Measurements from ENCODE around the gene SPIN4.

- TF ChIP-seq CTCF (IDR thresholded peaks at IDR 0.05 in 2 of 3, conservative IDR thresholded peaks at IDR 0.05 in 1 of 3; ENCODE audit: borderline replicate concordance in 1 of 3, insufficient read depth in 1 of 3, low read depth in 2 of 3, low read length in 2 of 3) (no peak), YY1 (IDR thresholded peaks at IDR 0.05; ENCODE audit: extremely low read depth, insufficient replicate concordance, low read depth, low read length) (no peak), POLR2A (IDR thresholded peaks at IDR 0.05; ENCODE audit: borderline replicate concordance, extremely low read depth, insufficient read depth, insufficient read length) (no peak), EZH2 (IDR thresholded peaks at IDR 0.05) (no peak), FOSL1 (IDR thresholded peaks at IDR 0.05; ENCODE audit: low read depth) (no peak), CEBPB (IDR thresholded peaks at IDR 0.05; ENCODE audit: low read depth) (no peak), MAX (IDR thresholded peaks at IDR 0.05) (no peak), POLR2AphosphoS5 (IDR thresholded peaks at IDR 0.05; ENCODE audit: low read depth, low read length) (no peak), TCF7L2 (IDR thresholded peaks at IDR 0.05; ENCODE audit: borderline replicate concordance, extremely low read depth, insufficient read depth, insufficient read length) (no peak), SP1 (IDR thresholded peaks at IDR 0.05; ENCODE audit: low read depth) (no peak)
Observed at GRCh38 chrX:63330681-63331080, 20.5 kb downstream of the SPIN4 start.

All from HCT116 (cell line).